IgD-negative memory B cell (primary cell): ENCODE data around the gene IL20RA. TPM values are rescaled to one million over a fixed set of nuclear protein-coding genes. Genes with fewer than 3 reads are reported as not detected.
"Not testable (repeated sequence)": the region's sequence is repeated elsewhere in the genome, so short reads cannot be mapped to it uniquely, and the experiment has no call there.

ENCODE experiments used
- H3K27ac Mint-ChIP-seq, 3 donors: one replicate each; pipeline ENCODE4 v1.8.0; 2020 to 2022; ENCODE audit warnings: mild to moderate bottlenecking in 3 of 3, mixed read lengths in 3 of 3, moderate library complexity in 1 of 3
- H3K27me3 Mint-ChIP-seq: one replicate; pipeline ENCODE4 v1.8.0; 2021; ENCODE audit warnings: mixed read lengths
- H3K36me3 Mint-ChIP-seq: one replicate; pipeline ENCODE4 v1.8.0; 2020; ENCODE audit warnings: mild to moderate bottlenecking, mixed read lengths
- H3K4me1 Mint-ChIP-seq, 3 donors: one replicate each; pipeline ENCODE4 v1.8.0; 2020 to 2022; ENCODE audit warnings: mixed read lengths in 3 of 3, mild to moderate bottlenecking in 1 of 3
- H3K4me3 Mint-ChIP-seq, 4 donors: one replicate each; pipeline ENCODE4 v1.8.0; 2020 to 2022; ENCODE audit warnings: mild to moderate bottlenecking in 4 of 4, mixed read lengths in 4 of 4, moderate library complexity in 3 of 4
- H3K9me3 Mint-ChIP-seq, 3 donors: one replicate each; pipeline ENCODE4 v1.8.0; 2020 to 2021; ENCODE audit warnings: mixed read lengths in 3 of 3, mild to moderate bottlenecking in 1 of 3
- polyA plus RNA-seq: library from polyadenylated mRNA; unstranded; fragments of 300-500 nt; fragmentation: Illumina TruSeq; gene quantifications from one replicate; pipeline ENCODE4 v1.2.3, GENCODE V29; 2021

Gene IL20RA
- polyA plus RNA-seq = not detected

- Mint-ChIP-seq H3K36me3 (peaks cover 2% of the 10 kb centered on the region), H3K9me3 (peaks cover 0 to 4% (median 2%) of the 10 kb centered on the region in 3 donors), H3K27me3 (peaks cover 31% of the 10 kb centered on the region), H3K4me3 (peak within 1 kb of the TSS; percentile 81 to 88 (median 86)), H3K27ac (peak within 1 kb of the TSS in 1 of 3 donors; percentile 83), H3K4me1 (peaks cover 0 to 7% (median 6%) of the 10 kb centered on the region in 3 donors)
These were observed at the start of gene IL20RA for GRCh38 chr6:137044366-137045221. Gene IL20RA (minus strand): TSS chr6:137044965. CDS start chr6:137044728, 237 bp downstream.

GRCh38 chr6:137093183-137094069, 48.7 kb upstream of the IL20RA start:
- Mint-ChIP-seq H3K27ac (no peak overlapping the region), H3K9me3 (no peaks in the 10 kb centered on the region), H3K36me3 (no peaks in the 10 kb centered on the region), H3K4me3 (no peak overlapping the region), H3K27me3 (peaks cover 1% of the 10 kb centered on the region), H3K4me1 (peaks cover 31 to 36% (median 34%) of the 10 kb centered on the region in 3 donors)

- Mint-ChIP-seq H3K4me3 (no peak overlapping the region), H3K27ac (no peak overlapping the region), H3K27me3 (peaks cover 1% of the 10 kb centered on the region), H3K36me3 (no peaks in the 10 kb centered on the region), H3K4me1 (peaks cover 26 to 28% (median 27%) of the 10 kb centered on the region in 3 donors), H3K9me3 (no peaks in the 10 kb centered on the region)
These were observed 47.3 kb upstream of the IL20RA start for GRCh38 chr6:137092018-137092417.

GRCh38 chr6:137089305-137089704, 44.5 kb upstream of the IL20RA start:
- Mint-ChIP-seq H3K9me3 (no peaks in the 10 kb centered on the region), H3K27me3 (peaks cover 1% of the 10 kb centered on the region), H3K36me3 (no peaks in the 10 kb centered on the region), H3K27ac (no peak overlapping the region), H3K4me3 (no peak overlapping the region), H3K4me1 (peaks cover 4 to 8% (median 4%) of the 10 kb centered on the region in 3 donors)

GRCh38 chr6:137087902-137088301, 43.1 kb upstream of the IL20RA start:
- Mint-ChIP-seq H3K36me3 (no peaks in the 10 kb centered on the region), H3K27me3 (peaks cover 1% of the 10 kb centered on the region), H3K27ac (no peak overlapping the region), H3K4me1 (peaks cover 0 to 6% (median 2%) of the 10 kb centered on the region in 3 donors), H3K4me3 (no peak overlapping the region), H3K9me3 (no peaks in the 10 kb centered on the region)

- Mint-ChIP-seq H3K27ac (no peak overlapping the region), H3K4me3 (no peak overlapping the region), H3K9me3 (no peaks in the 10 kb centered on the region), H3K27me3 (peaks cover 1% of the 10 kb centered on the region), H3K4me1 (peaks cover 0 to 6% (median 2%) of the 10 kb centered on the region in 3 donors), H3K36me3 (no peaks in the 10 kb centered on the region)
These were observed 41.3 kb upstream of the IL20RA start for GRCh38 chr6:137086031-137086430.

GRCh38 chr6:137084865-137085617, 40.3 kb upstream of the IL20RA start:
- Mint-ChIP-seq H3K36me3 (no peaks in the 10 kb centered on the region), H3K27me3 (peaks cover 1% of the 10 kb centered on the region), H3K9me3 (no peaks in the 10 kb centered on the region), H3K27ac (no peak overlapping the region), H3K4me1 (peaks cover 0 to 6% (median 2%) of the 10 kb centered on the region in 3 donors), H3K4me3 (no peak overlapping the region)

GRCh38 chr6:137084090-137084489, 39.3 kb upstream of the IL20RA start:
- peaks cover 0 to 6% (median 2%) of the 10 kb centered on the region in 3 donors for H3K4me1 Mint-ChIP-seq
- H3K4me3 Mint-ChIP-seq = no peak overlapping the region
- no peaks in the 10 kb centered on the region for H3K9me3 Mint-ChIP-seq
- H3K27me3 Mint-ChIP-seq = no peaks in the 10 kb centered on the region
- H3K27ac Mint-ChIP-seq = peak overlapping the region in 1 of 3 donors; percentile 24
- no peaks in the 10 kb centered on the region for H3K36me3 Mint-ChIP-seq

GRCh38 chr6:137081997-137082396, 37.2 kb upstream of the IL20RA start:
- no peak overlapping the region for H3K4me3 Mint-ChIP-seq

GRCh38 chr6:137080711-137081110, 35.9 kb upstream of the IL20RA start:
- Mint-ChIP-seq H3K36me3 (no peaks in the 10 kb centered on the region), H3K27ac (no peak overlapping the region), H3K4me1 (peaks cover 0 to 6% (median 6%) of the 10 kb centered on the region in 3 donors), H3K9me3 (no peaks in the 10 kb centered on the region), H3K27me3 (no peaks in the 10 kb centered on the region), H3K4me3 (peak overlapping the region in 1 of 4 donors; percentile 7)

More at GRCh38 chr6:137081997-137082396, 37.2 kb upstream of the IL20RA start:
- Mint-ChIP-seq H3K36me3 (no peaks in the 10 kb centered on the region), H3K27me3 (no peaks in the 10 kb centered on the region), H3K4me1 (peaks cover 0 to 6% (median 2%) of the 10 kb centered on the region in 3 donors), H3K27ac (no peak overlapping the region), H3K9me3 (no peaks in the 10 kb centered on the region)

GRCh38 chr6:137076277-137077068, 31.7 kb upstream of the IL20RA start:
- no peaks in the 10 kb centered on the region for H3K27me3 Mint-ChIP-seq
- H3K4me3 Mint-ChIP-seq = no peak overlapping the region

GRCh38 chr6:137075790-137076189, 31.0 kb upstream of the IL20RA start:
- not testable (repeated sequence) for H3K36me3 Mint-ChIP-seq, H3K27ac Mint-ChIP-seq, H3K27me3 Mint-ChIP-seq, H3K9me3 Mint-ChIP-seq, H3K4me3 Mint-ChIP-seq, H3K4me1 Mint-ChIP-seq

More at GRCh38 chr6:137076277-137077068, 31.7 kb upstream of the IL20RA start:
- Mint-ChIP-seq H3K9me3 (peaks cover 0 to 5% (median 0%) of the 10 kb centered on the region in 3 donors), H3K4me1 (peaks cover 0 to 4% (median 0%) of the 10 kb centered on the region in 3 donors), H3K27ac (no peak overlapping the region), H3K36me3 (no peaks in the 10 kb centered on the region)

- Mint-ChIP-seq H3K4me1 (no peaks in the 10 kb centered on the region), H3K27ac (no peak overlapping the region), H3K9me3 (peaks cover 0 to 5% (median 0%) of the 10 kb centered on the region in 3 donors), H3K36me3 (no peaks in the 10 kb centered on the region), H3K4me3 (no peak overlapping the region), H3K27me3 (peaks cover 25% of the 10 kb centered on the region)
These were observed 25.5 kb upstream of the IL20RA start for GRCh38 chr6:137070303-137070702.

GRCh38 chr6:137067399-137067798, 22.6 kb upstream of the IL20RA start:
- Mint-ChIP-seq H3K36me3 (no peaks in the 10 kb centered on the region), H3K9me3 (peaks cover 0 to 5% (median 0%) of the 10 kb centered on the region in 3 donors), H3K27me3 (peaks cover 32% of the 10 kb centered on the region), H3K27ac (no peak overlapping the region), H3K4me3 (no peak overlapping the region), H3K4me1 (no peaks in the 10 kb centered on the region)
